HepG2 (cell line): ENCODE data around the gene USP32. TPM values are rescaled to one million over a fixed set of nuclear protein-coding genes. Genes with fewer than 3 reads are reported as not detected.

ENCODE experiments used
- FOXO4 ChIP-seq: sonication (generic); formaldehyde crosslinking; conservative IDR thresholded peaks from 2 replicates; pipeline ENCODE4 v1.8.1; 2023; ENCODE audit warnings: missing genetic modification reagents
- ZBTB40 ChIP-seq, 2 experiments: fragments of 450-650 bp in 1 of 2; sonication (generic) in 1 of 2; formaldehyde crosslinking in 1 of 2; IDR thresholded peaks; 2 replicates each; pipeline versions ENCODE4 v1.6.1 to v1.8.0; 2016 to 2022; ENCODE audit warnings: antibody characterized with exemption in 1 of 2, mild to moderate bottlenecking in 1 of 2, missing genetic modification reagents in 1 of 2
- polyA plus RNA-seq, 8 experiments: library from polyadenylated mRNA; depleted of rRNA in 3 of 8; stranded (reverse) in 7 of 8; unstranded in 1 of 8; fragments of >200 nt; fragmentation: Illumina TruSeq in 4 of 8; extraction: Trizol in 4 of 8; gene quantifications; 2 replicates each; pipeline versions ENCODE4 v1.2.1 to v1.2.3, GENCODE V29; 2011 to 2016; ENCODE audit warnings: low read depth in 4 of 8, missing spikeins in 1 of 8, mixed read lengths in 1 of 8; ENCODE audit not compliant: insufficient read depth in 1 of 8
- total RNA-seq, 5 experiments: library from RNA; depleted of rRNA; stranded (reverse); fragments of >200 nt; fragmentation: Illumina TruSeq; extraction: Trizol; gene quantifications; 2 replicates each; pipeline ENCODE4 v1.2.3, GENCODE V29; 2016; ENCODE audit warnings: low read depth in 1 of 5

USP32 gene
- total and polyA plus RNA-seq, 2 of the 13 experiments (the other 11 are each of a cell fraction or from before 2014, with no cell fraction given): 24.9 to 39.9 TPM

- no peak for TF ChIP-seq ZBTB40 (IDR thresholded peaks at IDR 0.05)
- TF ChIP-seq ZBTB40 (CRISPR knock-in tag; IDR thresholded peaks at IDR 0.05): no peak
- TF ChIP-seq FOXO4 (CRISPR knock-in tag): no peak
Observed at GRCh38 chr17:60412701-60413100, 20.8 kb upstream of the USP32 start (continued).
